Thyroid gland (tissue), 4 donors: ENCODE data around the gene AMY2B. TPM values are rescaled to one million over a fixed set of nuclear protein-coding genes. Genes with fewer than 3 reads are reported as not detected.
"Not testable (repeated sequence)": the region's sequence is repeated elsewhere in the genome, so short reads cannot be mapped to it uniquely, and the experiment has no call there.

Experiments
- DNase-seq, 2 donors: peaks; one replicate each; pipeline ENCODE4 v3.0.0-alpha.2; 2019
- H3K27ac ChIP-seq, 3 donors: fragments of 200-600 bp; sonication (generic); 1 replicate in 2 of 3; 2 replicates in 1 of 3; pipeline ENCODE4 v1.5.1; 2016 to 2019; ENCODE audit warnings: mild to moderate bottlenecking in 1 of 3, moderate library complexity in 1 of 3
- H3K27me3 ChIP-seq: fragments of 200-600 bp; sonication (generic); one replicate; pipeline ENCODE4 v1.5.1; 2019
- H3K36me3 ChIP-seq, 2 donors: fragments of 200-600 bp; sonication (generic); one replicate each; pipeline ENCODE4 v1.5.1; 2016 to 2019
- H3K4me1 ChIP-seq, 2 donors: fragments of 200-600 bp; sonication (generic); one replicate each; pipeline ENCODE4 v1.5.1; 2017 to 2019
- H3K4me3 ChIP-seq, 3 donors: fragments of 200-600 bp; sonication (generic); replicated peaks in 1 of 3; 1 replicate in 2 of 3; 2 replicates in 1 of 3; pipeline ENCODE4 v1.5.1; 2016; ENCODE audit warnings: mild to moderate bottlenecking in 1 of 3
- H3K9me3 ChIP-seq: fragments of 200-600 bp; sonication (generic); one replicate; pipeline ENCODE4 v1.5.1; 2017
- CTCF ChIP-seq, 6 experiments: fragments of 200-600 bp in 3 of 6; fragments of 450-650 bp in 3 of 6; sonication (generic) in 3 of 6; IDR thresholded peaks; one replicate each; pipeline ENCODE4 v1.5.1; 2016 to 2019; ENCODE audit warnings: antibody characterized with exemption in 6 of 6, mild to moderate bottlenecking in 2 of 6, inconsistent platforms in 1 of 6, moderate library complexity in 1 of 6
- POLR2A ChIP-seq, 2 donors: fragments of 450-650 bp; IDR thresholded peaks; one replicate each; pipeline ENCODE4 v1.6.1; 2017; ENCODE audit warnings: antibody characterized with exemption in 2 of 2, mild to moderate bottlenecking in 2 of 2, moderate library complexity in 1 of 2
- whole genome bisulfite sequencing, 2 donors: methylation state at CpG; one replicate each; pipeline ENCODE4 v1.1.5; 2017; 5-methylcytosine and 5-hydroxymethylcytosine counted together
- intact Hi-C: fragments of 100-400 bp; cut with DNase I; formaldehyde crosslinking; loops from one replicate; pipeline ENCODE4 v1.15.1; 2023
- total RNA-seq, 4 donors: library from RNA; depleted of rRNA; stranded (reverse); fragments of >200 nt; gene quantifications; one replicate each; pipeline ENCODE4 v1.2.3, GENCODE V29; 2016

The AMY2B gene
- total RNA-seq = 10 to 100 TPM; 51.7 to 71.2 (median 54.7) TPM

- H3K27ac ChIP-seq, H3K9me3 ChIP-seq, H3K4me3 ChIP-seq, H3K27me3 ChIP-seq, H3K4me1 ChIP-seq, H3K36me3 ChIP-seq, DNase-seq, intact Hi-C loops: not testable (repeated sequence)
- WGBS, 2 donors = 92 to 98% methylated on average over 2 of the region's 2 CpGs
Measured at GRCh38 chr1:103571289-103571688, at the start of gene AMY2B. Gene AMY2B, plus strand, starts transcription at chr1:103571589. Its CDS starts 14 bp downstream, at chr1:103571603.

DNA sequence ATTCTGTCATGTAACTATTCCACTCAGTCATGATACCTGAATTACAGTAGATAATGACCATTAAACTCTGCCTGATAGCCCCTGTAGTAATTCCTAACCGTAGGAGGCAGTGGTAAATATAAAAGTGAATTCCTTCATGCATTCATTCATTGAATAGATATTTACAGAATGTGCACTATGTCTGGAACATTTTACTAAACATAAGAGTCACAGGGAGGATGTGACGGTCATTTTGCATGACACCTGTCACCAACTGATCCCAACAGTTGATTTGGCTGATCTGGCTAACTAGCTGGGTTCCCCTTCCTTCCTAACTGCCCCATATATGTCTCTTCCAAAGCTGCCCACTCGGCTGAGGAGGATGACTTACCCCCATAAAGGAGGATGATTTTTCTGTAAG, 48.0 kb upstream of the AMY2B start:
- Histone ChIP-seq H3K27ac (no peak overlapping the region), H3K36me3 (no peaks in the 10 kb centered on the region), H3K9me3 (no peaks in the 10 kb centered on the region), H3K4me1 (peaks cover 9 to 17% of the 10 kb centered on the region in 2 donors), H3K4me3 (no peak overlapping the region), H3K27me3 (no peaks in the 10 kb centered on the region)
- WGBS, 2 donors = 92 to 96% methylated on average over 3 of the region's 3 CpGs
- no peak for DNase-seq
- intact Hi-C loops = no loop called here
- TF ChIP-seq POLR2A (IDR thresholded peaks at IDR 0.05) (no peak), CTCF (IDR thresholded peaks at IDR 0.05) (no peak)

DNA sequence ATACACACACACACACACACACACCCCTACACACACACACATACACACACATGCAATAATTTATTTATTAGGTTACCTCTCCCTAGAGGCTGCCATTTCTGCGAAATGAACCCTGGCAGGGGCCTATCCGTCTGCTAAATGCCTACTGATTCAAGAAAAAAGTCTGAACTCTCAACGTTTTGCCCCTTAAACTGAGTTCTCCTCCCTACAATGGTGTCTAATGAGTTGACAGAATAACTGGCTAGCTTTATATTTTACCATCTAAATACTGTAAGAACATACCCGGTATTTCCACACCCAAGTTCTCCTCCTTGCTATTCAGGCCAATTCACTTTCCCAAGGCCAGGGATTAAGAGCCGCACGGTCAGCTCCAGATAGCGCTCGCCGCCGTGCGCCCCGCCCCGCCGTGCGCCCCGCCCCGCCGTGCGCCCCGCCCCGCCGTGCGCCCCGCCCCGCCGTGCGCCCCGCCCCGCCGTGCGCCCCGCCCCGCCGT, 46.2 kb upstream of the AMY2B start:
- WGBS, 2 donors = 22 to 29% methylated on average over 6 of the region's 34 CpGs
- H3K4me1 ChIP-seq = peaks cover 15 to 22% of the 10 kb centered on the region in 2 donors
- intact Hi-C loops = no loop called here
- H3K9me3 ChIP-seq = no peaks in the 10 kb centered on the region
- no peak for DNase-seq
- TF ChIP-seq CTCF (IDR thresholded peaks at IDR 0.05) (no peak), POLR2A (IDR thresholded peaks at IDR 0.05) (no peak)
- no peak overlapping the region for H3K27ac ChIP-seq
- no peaks in the 10 kb centered on the region for H3K36me3 ChIP-seq
- no peaks in the 10 kb centered on the region for H3K27me3 ChIP-seq
- no peak overlapping the region for H3K4me3 ChIP-seq

GRCh38 chr1:103525607-103526507, 45.5 kb upstream of the AMY2B start, which contains the start of gene RNPC3:
Gene RNPC3, plus strand, starts transcription at chr1:103525699. Its CDS starts 372 bp downstream, at chr1:103526071.
- peaks cover 15 to 22% of the 10 kb centered on the region in 2 donors for H3K4me1 ChIP-seq
- peak within 1 kb of the TSS; percentile 61 to 84 (median 77) for H3K4me3 ChIP-seq
- DNase-seq = peak; percentile 82 to 88
- H3K9me3 ChIP-seq = no peaks in the 10 kb centered on the region
- 0% methylated on average over 42 of the region's 62 CpGs for WGBS, 2 donors
- H3K36me3 ChIP-seq = no peaks in the 10 kb centered on the region
- peak within 1 kb of the TSS; percentile 91 to 96 (median 93) for H3K27ac ChIP-seq
- intact Hi-C loops = no loop called here
- H3K27me3 ChIP-seq = no peaks in the 10 kb centered on the region
- TF ChIP-seq CTCF (IDR thresholded peaks at IDR 0.05) (peak in 1 of 6 experiments; percentile 20), POLR2A (IDR thresholded peaks at IDR 0.05) (peak in 1 of 2 donors; percentile 65)

DNA sequence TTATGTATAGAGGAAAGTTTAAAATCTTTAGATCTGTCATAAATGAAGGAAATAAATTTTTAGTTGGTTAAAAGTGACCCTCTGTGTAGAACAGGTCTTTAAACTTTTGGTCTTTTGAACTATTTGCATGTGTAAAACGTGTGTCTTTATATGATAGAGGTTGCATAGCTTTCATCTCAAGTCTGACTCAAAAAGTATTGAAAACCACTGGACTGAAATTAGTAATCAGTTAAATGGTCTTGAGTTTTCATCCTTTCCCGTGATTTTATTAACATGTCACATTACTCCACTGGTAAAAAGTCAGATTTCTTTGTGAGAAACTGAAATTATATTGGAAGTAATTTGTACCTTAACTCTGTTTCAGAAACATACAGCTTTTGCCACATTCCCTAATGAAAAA, 44.1 kb upstream of the AMY2B start:
- no peak for DNase-seq
- no peak for TF ChIP-seq CTCF (IDR thresholded peaks at IDR 0.05)
- TF ChIP-seq POLR2A (IDR thresholded peaks at IDR 0.05) = no peak
- Histone ChIP-seq H3K9me3 (no peaks in the 10 kb centered on the region), H3K4me1 (peaks cover 15 to 22% of the 10 kb centered on the region in 2 donors), H3K4me3 (peak overlapping the region in 1 of 3 donors; percentile 84), H3K27ac (no peak overlapping the region), H3K36me3 (no peaks in the 10 kb centered on the region), H3K27me3 (no peaks in the 10 kb centered on the region)
- 65 to 67% methylated on average over 2 of the region's 2 CpGs for WGBS, 2 donors
- intact Hi-C loops = no loop called here
